ENCODE measurements around the gene SSTR1. TPM values are rescaled to one million over a fixed set of nuclear protein-coding genes. Genes with fewer than 3 reads are reported as not detected.

The SSTR1 gene
- total RNA-seq, 4 donors from 2014 or later, result 0.16 to 1.2 (median 0.37) TPM

DNA sequence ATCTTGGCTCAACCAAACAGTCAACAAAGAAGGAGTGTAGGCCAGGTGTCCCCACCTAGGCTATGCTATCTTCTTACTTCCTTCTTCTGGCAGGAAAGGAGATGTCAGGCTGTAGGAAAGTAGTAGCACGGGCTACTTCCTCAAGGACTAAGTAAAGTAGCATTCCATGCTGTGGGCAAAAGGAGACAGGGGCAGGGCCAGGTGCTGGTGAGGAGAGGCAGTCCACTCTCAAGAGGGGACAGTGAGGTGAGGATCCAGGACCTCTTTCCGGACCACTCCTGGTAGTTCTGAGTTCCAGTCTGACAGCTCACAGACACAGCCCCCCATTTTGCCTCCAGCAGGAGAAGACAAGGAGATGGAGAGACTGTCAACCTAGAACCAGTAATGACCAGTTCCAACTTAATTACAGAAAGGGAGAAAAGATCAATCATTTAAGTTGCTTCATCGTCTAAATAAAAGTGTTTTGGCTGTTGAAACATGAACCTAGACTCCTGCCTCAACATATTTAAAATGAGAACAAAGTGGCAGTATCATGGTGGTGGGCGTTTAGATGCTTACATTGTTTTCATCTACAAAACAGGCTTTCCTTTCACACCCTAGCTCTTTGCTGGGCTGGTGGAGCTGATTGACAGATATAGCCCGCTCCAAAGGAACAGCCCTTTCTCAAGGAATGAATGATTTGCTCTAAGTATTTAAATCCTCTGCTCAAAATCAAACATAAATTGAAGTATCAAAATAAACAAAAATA lies 5.1 kb upstream of the SSTR1 start:
- Histone ChIP-seq H3K27me3 (peaks cover 19% of the 10 kb centered on the region), H3K4me1 (no peaks in the 10 kb centered on the region), H3K4me3 (no peak overlapping the region), H3K36me3 (no peaks in the 10 kb centered on the region), H3K27ac (no peak overlapping the region), H3K9me3 (peaks cover 0 to 9% (median 0%) of the 10 kb centered on the region in 3 donors)
- no peak for ATAC-seq
- TF ChIP-seq POLR2A (IDR thresholded peaks at IDR 0.05) (no peak), EP300 (IDR thresholded peaks at IDR 0.05) (no peak), POLR2AphosphoS5 (IDR thresholded peaks at IDR 0.05) (no peak)
- 64 to 84% methylated on average over 4 to 5 of the region's 5 CpGs for WGBS, 2 donors (ENCODE audit: low coverage in 1 of 2)

DNA sequence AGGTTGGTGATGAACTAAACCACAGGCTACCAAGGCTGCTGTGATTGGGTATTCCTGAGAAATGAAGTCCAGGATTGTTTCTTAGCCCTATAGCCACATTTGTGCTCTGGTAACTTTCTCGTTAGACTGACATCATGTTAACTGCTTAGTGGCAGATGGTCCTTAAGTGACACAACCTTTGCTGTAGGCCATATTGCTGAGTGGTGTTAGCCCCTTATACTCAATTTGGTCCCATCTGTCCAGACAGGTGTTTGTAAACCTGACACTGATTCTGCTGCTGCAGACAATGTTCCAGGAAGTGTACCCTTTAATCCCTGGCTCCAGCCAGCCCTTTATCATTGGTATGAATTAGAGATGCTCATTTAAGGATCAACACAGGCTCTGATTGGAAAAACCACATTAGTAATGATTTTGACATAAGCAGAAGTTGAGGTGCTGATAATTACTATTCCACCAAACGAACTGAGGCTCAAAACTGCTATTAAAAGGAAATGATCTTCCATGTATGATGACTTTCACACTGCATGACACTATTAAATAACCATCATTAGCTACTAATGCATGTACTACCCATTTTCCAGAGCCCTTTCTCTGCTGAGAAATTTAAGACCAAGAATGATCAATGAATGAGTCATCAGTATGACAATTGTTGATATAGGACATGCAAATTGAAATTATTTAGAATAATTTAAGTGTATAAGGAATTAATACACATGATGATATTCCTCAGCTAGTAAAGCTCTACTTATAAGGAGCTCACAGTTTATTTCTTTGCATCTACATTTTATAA lies 3.6 kb upstream of the SSTR1 start:
- no peak overlapping the region for H3K27ac ChIP-seq
- 51 to 61% methylated on average over 2 of the region's 2 CpGs for WGBS, 2 donors (ENCODE audit: low coverage in 1 of 2)
- TF ChIP-seq EP300 (IDR thresholded peaks at IDR 0.05) (no peak), POLR2AphosphoS5 (IDR thresholded peaks at IDR 0.05) (no peak), POLR2A (IDR thresholded peaks at IDR 0.05) (no peak)
- TF ChIP-seq, protein P1, sequence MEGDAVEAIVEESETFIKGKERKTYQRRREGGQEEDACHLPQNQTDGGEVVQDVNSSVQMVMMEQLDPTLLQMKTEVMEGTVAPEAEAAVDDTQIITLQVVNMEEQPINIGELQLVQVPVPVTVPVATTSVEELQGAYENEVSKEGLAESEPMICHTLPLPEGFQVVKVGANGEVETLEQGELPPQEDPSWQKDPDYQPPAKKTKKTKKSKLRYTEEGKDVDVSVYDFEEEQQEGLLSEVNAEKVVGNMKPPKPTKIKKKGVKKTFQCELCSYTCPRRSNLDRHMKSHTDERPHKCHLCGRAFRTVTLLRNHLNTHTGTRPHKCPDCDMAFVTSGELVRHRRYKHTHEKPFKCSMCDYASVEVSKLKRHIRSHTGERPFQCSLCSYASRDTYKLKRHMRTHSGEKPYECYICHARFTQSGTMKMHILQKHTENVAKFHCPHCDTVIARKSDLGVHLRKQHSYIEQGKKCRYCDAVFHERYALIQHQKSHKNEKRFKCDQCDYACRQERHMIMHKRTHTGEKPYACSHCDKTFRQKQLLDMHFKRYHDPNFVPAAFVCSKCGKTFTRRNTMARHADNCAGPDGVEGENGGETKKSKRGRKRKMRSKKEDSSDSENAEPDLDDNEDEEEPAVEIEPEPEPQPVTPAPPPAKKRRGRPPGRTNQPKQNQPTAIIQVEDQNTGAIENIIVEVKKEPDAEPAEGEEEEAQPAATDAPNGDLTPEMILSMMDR (IDR thresholded peaks at IDR 0.05), result no peak
- H3K36me3 ChIP-seq, result no peaks in the 10 kb centered on the region
- no peak for ATAC-seq
- peaks cover 0 to 9% (median 0%) of the 10 kb centered on the region in 3 donors for H3K9me3 ChIP-seq
- peaks cover 0 to 13% (median 0%) of the 10 kb centered on the region in 3 donors for H3K4me1 ChIP-seq
- peaks cover 34% of the 10 kb centered on the region for H3K27me3 ChIP-seq
- H3K4me3 ChIP-seq, result no peak overlapping the region

- Histone ChIP-seq H3K36me3 (no peaks in the 10 kb centered on the region), H3K27ac (no peak overlapping the region), H3K4me1 (peaks cover 0 to 19% (median 0%) of the 10 kb centered on the region in 3 donors), H3K27me3 (peaks cover 40% of the 10 kb centered on the region), H3K9me3 (peaks cover 0 to 9% (median 0%) of the 10 kb centered on the region in 3 donors), H3K4me3 (no peak overlapping the region)
- TF ChIP-seq POLR2AphosphoS5 (IDR thresholded peaks at IDR 0.05) (no peak), EP300 (IDR thresholded peaks at IDR 0.05) (no peak), POLR2A (IDR thresholded peaks at IDR 0.05) (no peak)
- TF ChIP-seq, protein P1 (IDR thresholded peaks at IDR 0.05), result no peak
- no peak for ATAC-seq
These were observed 3.0 kb upstream of the SSTR1 start for GRCh38 chr14:38204719-38205115.

DNA sequence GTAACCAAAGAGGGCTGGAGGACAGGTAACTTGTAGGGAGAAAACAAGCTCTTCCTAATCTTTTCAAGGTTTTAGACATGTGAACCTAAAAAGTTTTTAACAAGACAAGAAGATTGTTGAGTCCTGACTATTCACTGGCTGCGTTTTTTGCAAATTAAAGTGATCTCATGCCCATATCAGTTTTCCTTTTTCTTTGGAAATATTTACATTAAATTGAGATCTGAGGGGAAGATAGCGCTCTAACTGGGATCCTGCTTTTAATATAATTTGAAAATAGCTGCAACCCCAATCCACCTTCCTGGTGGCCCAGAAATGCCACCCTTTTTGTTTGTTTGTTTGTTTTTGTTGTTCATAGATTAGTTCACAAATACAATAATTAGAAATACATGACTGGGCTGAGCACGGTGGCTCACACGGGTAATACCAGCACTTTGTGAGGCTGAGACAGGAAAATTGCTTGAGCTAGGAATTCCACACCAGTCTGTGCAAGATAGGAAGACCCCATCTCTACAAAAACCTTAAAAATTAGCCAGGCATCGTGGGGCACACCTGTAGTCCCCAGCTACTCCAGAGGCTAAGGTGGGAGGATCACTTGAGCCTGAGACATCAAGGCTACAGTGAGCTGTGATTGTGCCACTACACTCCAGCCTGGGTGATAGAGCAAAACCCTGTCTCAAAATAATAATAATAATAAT lies 2.4 kb upstream of the SSTR1 start:
- TF ChIP-seq POLR2AphosphoS5 (IDR thresholded peaks at IDR 0.05) (no peak), EP300 (IDR thresholded peaks at IDR 0.05) (no peak), POLR2A (IDR thresholded peaks at IDR 0.05) (no peak)
- TF ChIP-seq, protein P1 (IDR thresholded peaks at IDR 0.05), result no peak
- H3K4me3 ChIP-seq, result no peak overlapping the region
- 85 to 88% methylated on average over 3 to 5 of the region's 5 CpGs for WGBS, 2 donors (ENCODE audit: low coverage in 1 of 2)
- peaks cover 45% of the 10 kb centered on the region for H3K27me3 ChIP-seq
- no peak for ATAC-seq
- H3K27ac ChIP-seq, result no peak overlapping the region
- H3K36me3 ChIP-seq, result no peaks in the 10 kb centered on the region
- peaks cover 0 to 24% (median 0%) of the 10 kb centered on the region in 3 donors for H3K4me1 ChIP-seq
- peaks cover 0 to 9% (median 0%) of the 10 kb centered on the region in 3 donors for H3K9me3 ChIP-seq
